Right lobe of liver (tissue), 4 donors: Measurements from ENCODE around the gene TCF7L2.

ENCODE experiments used
- POLR2A ChIP-seq: fragments of 450-650 bp; IDR thresholded peaks from one replicate; pipeline ENCODE4 v1.6.1; 2017; ENCODE audit warnings: antibody characterized with exemption, mild to moderate bottlenecking
- TF ChIP-seq, protein P1 (sequence below), 4 donors: fragments of 200-600 bp in 3 of 4; fragments of 450-650 bp in 1 of 4; IDR thresholded peaks; one replicate each; pipeline versions ENCODE4 v1.5.1 to v1.8.0; 2016 to 2022; ENCODE audit warnings: antibody characterized with exemption in 4 of 4, mild to moderate bottlenecking in 2 of 4
- donor health status: DM: no; HTN: no; CAD: no.
- donor health status: DM: no; HTN: no; CAD: no.
- donor health status: DM: no; HTN: yes; CAD: no.

DNA sequence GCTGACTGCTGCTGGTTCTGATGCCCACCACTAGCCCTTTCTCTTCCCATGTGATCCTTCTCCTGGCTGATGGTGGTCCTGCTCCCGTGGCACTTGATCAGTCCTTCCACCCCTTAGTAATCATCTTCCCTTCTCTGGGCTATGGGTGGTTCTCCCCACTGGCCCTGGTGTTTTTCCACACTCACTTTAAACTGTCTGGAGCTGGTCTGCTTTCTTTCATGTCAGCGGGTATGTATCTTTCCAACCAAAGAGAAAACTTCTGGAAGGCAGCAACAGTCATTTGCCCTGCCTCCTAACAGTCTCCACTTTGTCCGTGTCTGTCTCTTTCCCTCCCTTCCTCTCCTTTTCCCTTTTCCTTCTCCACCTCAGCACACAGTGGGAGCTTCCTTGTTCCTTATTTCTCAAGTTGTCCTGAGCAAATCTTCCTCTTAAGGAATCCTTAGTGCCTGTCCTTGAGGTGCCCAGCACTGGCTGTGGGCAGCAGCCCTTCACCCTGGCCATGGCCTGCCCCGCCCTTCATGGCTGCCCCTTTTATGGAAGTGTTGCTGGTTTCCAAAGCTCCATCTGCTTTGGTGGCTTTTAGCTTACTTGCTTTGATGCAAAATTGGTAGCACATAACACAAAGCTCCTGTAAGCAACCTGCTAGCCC is 189.0 kb downstream of the TCF7L2 start:
- TF ChIP-seq POLR2A, result no peak
- TF ChIP-seq, protein P1, sequence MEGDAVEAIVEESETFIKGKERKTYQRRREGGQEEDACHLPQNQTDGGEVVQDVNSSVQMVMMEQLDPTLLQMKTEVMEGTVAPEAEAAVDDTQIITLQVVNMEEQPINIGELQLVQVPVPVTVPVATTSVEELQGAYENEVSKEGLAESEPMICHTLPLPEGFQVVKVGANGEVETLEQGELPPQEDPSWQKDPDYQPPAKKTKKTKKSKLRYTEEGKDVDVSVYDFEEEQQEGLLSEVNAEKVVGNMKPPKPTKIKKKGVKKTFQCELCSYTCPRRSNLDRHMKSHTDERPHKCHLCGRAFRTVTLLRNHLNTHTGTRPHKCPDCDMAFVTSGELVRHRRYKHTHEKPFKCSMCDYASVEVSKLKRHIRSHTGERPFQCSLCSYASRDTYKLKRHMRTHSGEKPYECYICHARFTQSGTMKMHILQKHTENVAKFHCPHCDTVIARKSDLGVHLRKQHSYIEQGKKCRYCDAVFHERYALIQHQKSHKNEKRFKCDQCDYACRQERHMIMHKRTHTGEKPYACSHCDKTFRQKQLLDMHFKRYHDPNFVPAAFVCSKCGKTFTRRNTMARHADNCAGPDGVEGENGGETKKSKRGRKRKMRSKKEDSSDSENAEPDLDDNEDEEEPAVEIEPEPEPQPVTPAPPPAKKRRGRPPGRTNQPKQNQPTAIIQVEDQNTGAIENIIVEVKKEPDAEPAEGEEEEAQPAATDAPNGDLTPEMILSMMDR (IDR thresholded peaks at IDR 0.05), result no peak
